SK-N-SH (cell line): ENCODE results near the gene TFF3. TPM values are rescaled to one million over a fixed set of nuclear protein-coding genes. Genes with fewer than 3 reads are reported as not detected.

Experiments
- CTCF ChIA-PET: fragments of 300-600, 350-600 bp; formaldehyde crosslinking; extraction: SDS; loops from one replicate; lab custom pipeline; 2021; lab: Yijun Ruan, JAX
- POLR2A ChIA-PET: fragments of 350-600 bp; sonication (Branson Sonifier 250); formaldehyde crosslinking; extraction: SDS; loops from one replicate; lab custom pipeline; 2020; ENCODE audit warnings: antibody characterized with exemption, inconsistent platforms; lab: Yijun Ruan, JAX
- DNase-seq: peaks from one replicate; pipeline ENCODE4 v3.0.0; 2012
- H2AFZ ChIP-seq: fragments of 200-600 bp; sonication (generic); 2 replicates; pipeline ENCODE4 v1.8.1; 2016; ENCODE audit warnings: antibody characterized with exemption, mild to moderate bottlenecking, low read depth
- H3F3A ChIP-seq: fragments of 200-600 bp; sonication (generic); replicated peaks from 2 replicates; pipeline ENCODE3; 2016; ENCODE audit warnings: antibody characterized with exemption, mild to moderate bottlenecking; ENCODE audit not compliant: insufficient read depth
- H3K27ac ChIP-seq, 2 experiments: fragments of 200-500 bp in 1 of 2; fragments of 200-600 bp in 1 of 2; sonication (Bioruptor generic) in 1 of 2; sonication (generic), shearing (Covaris generic) in 1 of 2; 2 replicates each; pipeline versions ENCODE4 v1.5.1 to v1.6.1; 2014 to 2016; ENCODE audit warnings: low read depth in 2 of 2, inconsistent platforms in 1 of 2, low read length in 1 of 2, mild to moderate bottlenecking in 1 of 2, mixed read lengths in 1 of 2
- H3K27me3 ChIP-seq: fragments of 200-600 bp; sonication (generic), shearing (Covaris generic); 2 replicates; pipeline ENCODE4 v1.6.1; 2016; ENCODE audit warnings: mixed run types; ENCODE audit not compliant: insufficient read depth
- H3K36me3 ChIP-seq, 2 experiments: fragments of 200-500 bp in 1 of 2; fragments of 200-600 bp in 1 of 2; sonication (Bioruptor generic) in 1 of 2; sonication (generic) in 1 of 2; replicated peaks in 1 of 2; 2 replicates each; pipeline versions ENCODE3 to v1.5.1; 2014 to 2016; ENCODE audit warnings: low read length in 1 of 2, mild to moderate bottlenecking in 1 of 2; ENCODE audit not compliant: insufficient read depth in 2 of 2, control insufficient read depth in 1 of 2
- H3K4me1 ChIP-seq, 2 experiments: fragments of 200-500 bp in 1 of 2; fragments of 200-600 bp in 1 of 2; sonication (Bioruptor generic) in 1 of 2; sonication (generic), shearing (Covaris generic) in 1 of 2; 2 replicates each; pipeline versions ENCODE4 v1.5.1 to v1.6.1; 2014 to 2016; ENCODE audit warnings: low read depth in 1 of 2, low read length in 1 of 2, mixed run types in 1 of 2; ENCODE audit not compliant: insufficient read depth in 2 of 2, control insufficient read depth in 1 of 2
- H3K4me2 ChIP-seq: fragments of 200-600 bp; sonication (generic), shearing (Covaris generic); 2 replicates; pipeline ENCODE4 v1.6.1; 2017; ENCODE audit warnings: mixed run types
- H3K4me3 ChIP-seq, 2 experiments: fragments of 200-500 bp in 1 of 2; fragments of 200-600 bp in 1 of 2; sonication (Bioruptor generic) in 1 of 2; sonication (generic), shearing (Covaris generic) in 1 of 2; 2 replicates each; pipeline versions ENCODE4 v1.5.1 to v1.8.1; 2014 to 2016; ENCODE audit warnings: low read depth in 2 of 2, inconsistent platforms in 1 of 2, low read length in 1 of 2, mild to moderate bottlenecking in 1 of 2, mixed read lengths in 1 of 2, moderate library complexity in 1 of 2
- H3K79me2 ChIP-seq: fragments of 200-600 bp; sonication (generic); 2 replicates; pipeline ENCODE4 v1.8.1; 2017; ENCODE audit warnings: mild to moderate bottlenecking; ENCODE audit not compliant: insufficient read depth
- H3K9ac ChIP-seq: fragments of 200-600 bp; sonication (generic); 2 replicates; pipeline ENCODE4 v1.6.1; 2017; ENCODE audit warnings: mixed run types
- H3K9me2 ChIP-seq: fragments of 200-600 bp; sonication (generic); 2 replicates; pipeline ENCODE4 v1.6.1; 2017; ENCODE audit warnings: mixed run types
- H3K9me3 ChIP-seq: fragments of 200-600 bp; sonication (generic); 2 replicates; pipeline ENCODE4 v1.6.1; 2017; ENCODE audit warnings: mixed run types, mild to moderate bottlenecking, moderate library complexity
- H4K20me1 ChIP-seq: fragments of 200-600 bp; sonication (generic); 2 replicates; pipeline ENCODE4 v1.6.1; 2017; ENCODE audit warnings: mild to moderate bottlenecking, mixed run types; ENCODE audit not compliant: insufficient read depth
- CHD2 ChIP-seq: fragments of 150-350 bp; IDR thresholded peaks from 2 replicates; pipeline ENCODE4 v1.6.1; 2018; ENCODE audit warnings: low read length; ENCODE audit not compliant: partially characterized antibody
- ELF1 ChIP-seq: IDR thresholded peaks from 2 replicates; pipeline ENCODE4 v1.4.0; 2012
- JUND ChIP-seq: IDR thresholded peaks from 2 replicates; pipeline ENCODE4 v1.4.0; 2012
- MEF2A ChIP-seq: IDR thresholded peaks from 2 replicates; pipeline ENCODE4 v1.4.0; 2012; ENCODE audit warnings: low read depth, borderline replicate concordance
- NRF1 ChIP-seq: IDR thresholded peaks from 2 replicates; pipeline ENCODE4 v1.6.1; 2012; ENCODE audit warnings: low read depth, mild to moderate bottlenecking, low read length
- POLR2AphosphoS5 ChIP-seq: IDR thresholded peaks from 2 replicates; pipeline ENCODE4 v1.6.1; 2012; ENCODE audit warnings: low read depth, low read length
- RAD21 ChIP-seq: IDR thresholded peaks from 2 replicates; pipeline ENCODE4 v1.6.1; 2012; ENCODE audit warnings: mild to moderate bottlenecking, low read length
- RFX5 ChIP-seq: IDR thresholded peaks from 2 replicates; pipeline ENCODE4 v1.6.1; 2012; ENCODE audit warnings: mild to moderate bottlenecking, improper control_type of control experiment, low read length
- TAF1 ChIP-seq: IDR thresholded peaks from 2 replicates; pipeline ENCODE4 v1.6.1; 2012; ENCODE audit warnings: low read depth, mild to moderate bottlenecking, low read length, moderate library complexity, borderline replicate concordance
- TCF12 ChIP-seq: IDR thresholded peaks from 2 replicates; pipeline ENCODE4 v1.4.0; 2012
- TEAD4 ChIP-seq: IDR thresholded peaks from 2 replicates; pipeline ENCODE4 v1.4.0; 2012; ENCODE audit warnings: mild to moderate bottlenecking, borderline replicate concordance; ENCODE audit not compliant: insufficient read depth
- WGBS: methylation state at CpG from one replicate; pipeline ENCODE4 v1.1.6; 2017; ENCODE audit warnings: low lambda C conversion rate; 5-methylcytosine and 5-hydroxymethylcytosine counted together
- polyA plus RNA-seq, 3 experiments: library from polyadenylated mRNA; depleted of rRNA; stranded (reverse); fragments of >200 nt; gene quantifications; 2 replicates each; pipeline ENCODE4 v1.2.3, GENCODE V29; 2012
- TF ChIP-seq, protein P1 (sequence below): fragments of 150-350 bp; IDR thresholded peaks from 2 replicates; pipeline ENCODE4 v1.6.1; 2017; ENCODE audit warnings: antibody characterized with exemption, low read length, low read depth, borderline replicate concordance
- TF ChIP-seq, protein P2 (sequence below): IDR thresholded peaks from 2 replicates; pipeline ENCODE4 v1.4.0; 2012; ENCODE audit warnings: low read depth, borderline replicate concordance
- TF ChIP-seq, protein P3 (sequence below): IDR thresholded peaks from 2 replicates; pipeline ENCODE4 v1.6.1; 2012; ENCODE audit warnings: mild to moderate bottlenecking, low read depth, low read length, moderate library complexity
- TF ChIP-seq, protein P4 (sequence below): IDR thresholded peaks from 2 replicates; pipeline ENCODE4 v1.4.0; 2012; ENCODE audit warnings: low read depth

Gene TFF3
- polyA plus RNA-seq, 1 of the 3 experiments (the other 2 are of a cell fraction) = not detected

DNA sequence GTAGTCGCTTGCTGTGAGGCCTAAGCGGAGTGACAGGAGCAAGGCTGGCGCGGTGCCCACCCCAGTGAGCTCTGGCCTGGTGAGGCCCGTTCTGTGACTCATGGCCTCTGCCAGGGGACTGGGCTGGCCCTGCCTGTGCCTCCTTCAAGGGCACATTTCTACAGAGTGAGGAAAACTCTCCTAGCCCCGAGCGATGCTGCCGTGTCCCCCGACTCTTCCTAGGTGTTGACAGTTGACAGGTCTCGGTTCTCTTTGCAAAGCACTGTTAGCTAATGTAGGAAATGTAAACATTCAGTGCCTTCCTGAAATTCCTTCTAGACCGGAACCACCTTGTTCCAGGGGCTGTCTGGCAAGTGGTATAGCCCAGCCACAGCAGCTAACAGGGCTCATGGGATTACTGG lies 52.4 kb downstream of the TFF3 start:
- Histone ChIP-seq H3K27me3 (no peaks in the 10 kb centered on the region), H3F3A (no peaks in the 10 kb centered on the region), H3K36me3 (no peaks in the 10 kb centered on the region), H3K4me1 (peaks cover 0 to 37% of the 10 kb centered on the region in 2 experiments; a peak in 1 of 4 replicates), H3K4me2 (no peak overlapping the region), H3K9me2 (no peaks in the 10 kb centered on the region), H3K4me3 (no peak overlapping the region), H3K9ac (no peak overlapping the region), H2AFZ (no peak overlapping the region), H3K79me2 (no peaks in the 10 kb centered on the region), H3K9me3 (no peaks in the 10 kb centered on the region), H3K27ac (no peak overlapping the region), H4K20me1 (no peaks in the 10 kb centered on the region)
- TF ChIP-seq RFX5 (no peak), CHD2 (no peak), TEAD4 (no peak), POLR2AphosphoS5 (no peak)
- TF ChIP-seq, protein P1, sequence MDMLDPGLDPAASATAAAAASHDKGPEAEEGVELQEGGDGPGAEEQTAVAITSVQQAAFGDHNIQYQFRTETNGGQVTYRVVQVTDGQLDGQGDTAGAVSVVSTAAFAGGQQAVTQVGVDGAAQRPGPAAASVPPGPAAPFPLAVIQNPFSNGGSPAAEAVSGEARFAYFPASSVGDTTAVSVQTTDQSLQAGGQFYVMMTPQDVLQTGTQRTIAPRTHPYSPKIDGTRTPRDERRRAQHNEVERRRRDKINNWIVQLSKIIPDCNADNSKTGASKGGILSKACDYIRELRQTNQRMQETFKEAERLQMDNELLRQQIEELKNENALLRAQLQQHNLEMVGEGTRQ = no peak
- CTCF ChIA-PET = interaction anchor here (0.9 to 1.0 kb wide), 2 partner anchors 14 to 24 kb away, joined by 3 read pairs; no protein-coding TSS in a partner anchor
- peak; percentile 45 for DNase-seq
- WGBS = 62% methylated on average over 10 of the region's 11 CpGs
- POLR2A ChIA-PET = no interaction called here

DNA sequence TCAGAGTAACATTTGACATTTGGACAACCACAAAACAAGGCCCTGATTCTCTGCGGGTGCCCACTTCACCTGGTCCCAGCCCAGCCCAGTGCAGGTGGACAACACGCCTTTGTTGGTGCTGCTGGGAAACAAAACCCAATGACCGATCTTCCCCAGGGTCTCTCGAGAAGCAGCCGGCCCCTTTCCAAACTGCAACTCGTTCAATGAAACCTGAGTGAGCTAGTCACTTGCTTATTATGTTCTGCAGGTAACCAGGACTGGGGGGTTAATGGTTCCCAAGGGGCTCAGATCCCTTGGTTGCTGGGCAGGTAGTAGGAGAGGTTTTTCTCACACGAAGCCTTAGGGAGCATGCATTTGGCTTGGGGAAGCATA lies 53.4 kb downstream of the TFF3 start:
- no peak overlapping the region for H3K27ac ChIP-seq
- WGBS = 58% methylated on average over 6 of the region's 7 CpGs
- H2AFZ ChIP-seq = no peak overlapping the region
- H3K9me2 ChIP-seq = no peaks in the 10 kb centered on the region
- TF ChIP-seq TCF12 (no peak), TAF1 (no peak), JUND (no peak), ELF1 (no peak), MEF2A (no peak), RAD21 (no peak), NRF1 (no peak), POLR2AphosphoS5 (no peak)
- TF ChIP-seq, protein P2, sequence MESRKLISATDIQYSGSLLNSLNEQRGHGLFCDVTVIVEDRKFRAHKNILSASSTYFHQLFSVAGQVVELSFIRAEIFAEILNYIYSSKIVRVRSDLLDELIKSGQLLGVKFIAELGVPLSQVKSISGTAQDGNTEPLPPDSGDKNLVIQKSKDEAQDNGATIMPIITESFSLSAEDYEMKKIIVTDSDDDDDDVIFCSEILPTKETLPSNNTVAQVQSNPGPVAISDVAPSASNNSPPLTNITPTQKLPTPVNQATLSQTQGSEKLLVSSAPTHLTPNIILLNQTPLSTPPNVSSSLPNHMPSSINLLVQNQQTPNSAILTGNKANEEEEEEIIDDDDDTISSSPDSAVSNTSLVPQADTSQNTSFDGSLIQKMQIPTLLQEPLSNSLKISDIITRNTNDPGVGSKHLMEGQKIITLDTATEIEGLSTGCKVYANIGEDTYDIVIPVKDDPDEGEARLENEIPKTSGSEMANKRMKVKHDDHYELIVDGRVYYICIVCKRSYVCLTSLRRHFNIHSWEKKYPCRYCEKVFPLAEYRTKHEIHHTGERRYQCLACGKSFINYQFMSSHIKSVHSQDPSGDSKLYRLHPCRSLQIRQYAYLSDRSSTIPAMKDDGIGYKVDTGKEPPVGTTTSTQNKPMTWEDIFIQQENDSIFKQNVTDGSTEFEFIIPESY = no peak
- TF ChIP-seq, protein P3, sequence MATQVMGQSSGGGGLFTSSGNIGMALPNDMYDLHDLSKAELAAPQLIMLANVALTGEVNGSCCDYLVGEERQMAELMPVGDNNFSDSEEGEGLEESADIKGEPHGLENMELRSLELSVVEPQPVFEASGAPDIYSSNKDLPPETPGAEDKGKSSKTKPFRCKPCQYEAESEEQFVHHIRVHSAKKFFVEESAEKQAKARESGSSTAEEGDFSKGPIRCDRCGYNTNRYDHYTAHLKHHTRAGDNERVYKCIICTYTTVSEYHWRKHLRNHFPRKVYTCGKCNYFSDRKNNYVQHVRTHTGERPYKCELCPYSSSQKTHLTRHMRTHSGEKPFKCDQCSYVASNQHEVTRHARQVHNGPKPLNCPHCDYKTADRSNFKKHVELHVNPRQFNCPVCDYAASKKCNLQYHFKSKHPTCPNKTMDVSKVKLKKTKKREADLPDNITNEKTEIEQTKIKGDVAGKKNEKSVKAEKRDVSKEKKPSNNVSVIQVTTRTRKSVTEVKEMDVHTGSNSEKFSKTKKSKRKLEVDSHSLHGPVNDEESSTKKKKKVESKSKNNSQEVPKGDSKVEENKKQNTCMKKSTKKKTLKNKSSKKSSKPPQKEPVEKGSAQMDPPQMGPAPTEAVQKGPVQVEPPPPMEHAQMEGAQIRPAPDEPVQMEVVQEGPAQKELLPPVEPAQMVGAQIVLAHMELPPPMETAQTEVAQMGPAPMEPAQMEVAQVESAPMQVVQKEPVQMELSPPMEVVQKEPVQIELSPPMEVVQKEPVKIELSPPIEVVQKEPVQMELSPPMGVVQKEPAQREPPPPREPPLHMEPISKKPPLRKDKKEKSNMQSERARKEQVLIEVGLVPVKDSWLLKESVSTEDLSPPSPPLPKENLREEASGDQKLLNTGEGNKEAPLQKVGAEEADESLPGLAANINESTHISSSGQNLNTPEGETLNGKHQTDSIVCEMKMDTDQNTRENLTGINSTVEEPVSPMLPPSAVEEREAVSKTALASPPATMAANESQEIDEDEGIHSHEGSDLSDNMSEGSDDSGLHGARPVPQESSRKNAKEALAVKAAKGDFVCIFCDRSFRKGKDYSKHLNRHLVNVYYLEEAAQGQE = no peak
- TF ChIP-seq, protein P4, sequence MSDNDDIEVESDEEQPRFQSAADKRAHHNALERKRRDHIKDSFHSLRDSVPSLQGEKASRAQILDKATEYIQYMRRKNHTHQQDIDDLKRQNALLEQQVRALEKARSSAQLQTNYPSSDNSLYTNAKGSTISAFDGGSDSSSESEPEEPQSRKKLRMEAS = no peak
- POLR2A ChIA-PET = no interaction called here
- no peaks in the 10 kb centered on the region for H3K27me3 ChIP-seq
- no peaks in the 10 kb centered on the region for H4K20me1 ChIP-seq
- peaks cover 0 to 45% of the 10 kb centered on the region in 2 experiments; a peak in 1 of 4 replicates for H3K4me1 ChIP-seq
- H3K9me3 ChIP-seq = no peaks in the 10 kb centered on the region
- no peak overlapping the region for H3K4me3 ChIP-seq
- no peaks in the 10 kb centered on the region for H3K36me3 ChIP-seq
- CTCF ChIA-PET = interaction anchor here (0.9 to 3.9 kb wide), 4 partner anchors 11 to 117 kb away, joined by 3 to 48 read pairs (median 9); no protein-coding TSS in a partner anchor
- DNase-seq = no peak
- H3K9ac ChIP-seq = no peak overlapping the region
- no peak overlapping the region for H3K4me2 ChIP-seq
- H3F3A ChIP-seq = no peaks in the 10 kb centered on the region
- no peaks in the 10 kb centered on the region for H3K79me2 ChIP-seq
